GM10266 (cell line): ENCODE data around the gene PRLR.

Experiments
- DNase-seq: peaks from one replicate; pipeline ENCODE4 v3.0.0; 2012; ENCODE audit errors: extremely low spot score
- TF ChIP-seq, protein P1 (sequence below): IDR thresholded peaks from 2 replicates; pipeline ENCODE4 v1.5.1; 2012; ENCODE audit warnings: mild to moderate bottlenecking, low read depth; ENCODE audit not compliant: control insufficient read depth, insufficient read depth; ENCODE audit errors: missing control alignments

Gene PRLR

DNA sequence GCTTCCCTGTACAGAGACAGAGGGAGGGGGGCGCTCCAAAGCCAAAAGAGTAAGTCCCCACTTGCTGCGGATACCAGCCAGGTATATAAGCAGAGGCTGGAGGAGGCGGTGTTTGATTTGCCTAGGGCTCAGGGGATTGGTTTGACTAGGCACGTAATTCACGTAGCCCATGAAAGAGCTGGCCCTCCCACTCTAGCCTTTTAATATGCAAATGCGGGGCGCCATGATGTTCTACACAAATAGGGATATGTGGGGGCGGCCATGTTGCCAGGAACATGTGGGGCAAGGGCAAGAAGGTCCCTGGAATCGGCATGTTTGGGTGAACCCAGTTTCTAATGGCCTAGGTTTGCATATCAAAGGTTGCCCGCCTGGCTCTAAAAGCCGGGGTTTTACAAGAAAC, 3.3 kb upstream of the PRLR start:
- no peak for DNase-seq
- TF ChIP-seq, protein P1, sequence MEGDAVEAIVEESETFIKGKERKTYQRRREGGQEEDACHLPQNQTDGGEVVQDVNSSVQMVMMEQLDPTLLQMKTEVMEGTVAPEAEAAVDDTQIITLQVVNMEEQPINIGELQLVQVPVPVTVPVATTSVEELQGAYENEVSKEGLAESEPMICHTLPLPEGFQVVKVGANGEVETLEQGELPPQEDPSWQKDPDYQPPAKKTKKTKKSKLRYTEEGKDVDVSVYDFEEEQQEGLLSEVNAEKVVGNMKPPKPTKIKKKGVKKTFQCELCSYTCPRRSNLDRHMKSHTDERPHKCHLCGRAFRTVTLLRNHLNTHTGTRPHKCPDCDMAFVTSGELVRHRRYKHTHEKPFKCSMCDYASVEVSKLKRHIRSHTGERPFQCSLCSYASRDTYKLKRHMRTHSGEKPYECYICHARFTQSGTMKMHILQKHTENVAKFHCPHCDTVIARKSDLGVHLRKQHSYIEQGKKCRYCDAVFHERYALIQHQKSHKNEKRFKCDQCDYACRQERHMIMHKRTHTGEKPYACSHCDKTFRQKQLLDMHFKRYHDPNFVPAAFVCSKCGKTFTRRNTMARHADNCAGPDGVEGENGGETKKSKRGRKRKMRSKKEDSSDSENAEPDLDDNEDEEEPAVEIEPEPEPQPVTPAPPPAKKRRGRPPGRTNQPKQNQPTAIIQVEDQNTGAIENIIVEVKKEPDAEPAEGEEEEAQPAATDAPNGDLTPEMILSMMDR, result no peak

DNA sequence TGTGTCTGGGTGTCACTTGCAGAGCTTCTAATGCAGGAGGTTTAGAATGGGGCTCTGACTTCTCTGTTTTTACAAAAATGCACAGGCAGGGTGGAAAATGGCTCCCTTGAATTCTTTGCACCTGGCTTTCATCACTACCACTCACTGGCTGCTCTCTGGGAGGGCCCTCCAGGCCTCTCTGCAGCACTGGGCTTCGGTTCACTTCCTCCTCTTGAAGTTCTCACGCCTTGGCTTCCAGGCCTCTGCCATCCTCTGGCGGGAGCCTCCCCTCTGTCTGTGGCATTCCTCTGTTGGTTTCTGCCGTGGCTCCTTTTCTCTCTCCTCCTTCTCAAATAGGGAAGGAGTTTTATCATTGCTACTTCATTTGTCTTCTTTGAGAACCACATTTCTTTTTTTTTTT, 2.8 kb upstream of the PRLR start:
- DNase-seq, result no peak
- TF ChIP-seq, protein P1, result no peak

DNA sequence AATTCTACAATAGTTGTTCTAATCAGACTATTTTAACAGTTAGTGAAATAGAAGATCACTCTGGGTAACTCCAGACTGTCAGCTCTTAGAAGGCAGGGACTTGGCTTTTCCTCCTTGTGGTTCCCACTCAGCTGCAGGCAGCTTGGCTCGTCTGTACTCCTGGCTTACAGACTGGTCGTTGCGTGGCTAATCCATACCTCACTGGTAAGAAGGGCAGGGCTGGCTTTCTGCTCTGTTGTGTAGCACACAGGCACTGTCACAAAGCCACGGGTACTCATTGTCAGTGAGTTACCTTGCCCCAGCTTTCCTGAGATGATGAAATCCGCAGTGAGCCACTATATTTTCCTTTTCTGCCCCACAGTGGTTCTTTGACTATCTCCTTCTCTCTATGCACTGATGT, 1.8 kb upstream of the PRLR start:
- TF ChIP-seq, protein P1, result no peak
- no peak for DNase-seq

DNA sequence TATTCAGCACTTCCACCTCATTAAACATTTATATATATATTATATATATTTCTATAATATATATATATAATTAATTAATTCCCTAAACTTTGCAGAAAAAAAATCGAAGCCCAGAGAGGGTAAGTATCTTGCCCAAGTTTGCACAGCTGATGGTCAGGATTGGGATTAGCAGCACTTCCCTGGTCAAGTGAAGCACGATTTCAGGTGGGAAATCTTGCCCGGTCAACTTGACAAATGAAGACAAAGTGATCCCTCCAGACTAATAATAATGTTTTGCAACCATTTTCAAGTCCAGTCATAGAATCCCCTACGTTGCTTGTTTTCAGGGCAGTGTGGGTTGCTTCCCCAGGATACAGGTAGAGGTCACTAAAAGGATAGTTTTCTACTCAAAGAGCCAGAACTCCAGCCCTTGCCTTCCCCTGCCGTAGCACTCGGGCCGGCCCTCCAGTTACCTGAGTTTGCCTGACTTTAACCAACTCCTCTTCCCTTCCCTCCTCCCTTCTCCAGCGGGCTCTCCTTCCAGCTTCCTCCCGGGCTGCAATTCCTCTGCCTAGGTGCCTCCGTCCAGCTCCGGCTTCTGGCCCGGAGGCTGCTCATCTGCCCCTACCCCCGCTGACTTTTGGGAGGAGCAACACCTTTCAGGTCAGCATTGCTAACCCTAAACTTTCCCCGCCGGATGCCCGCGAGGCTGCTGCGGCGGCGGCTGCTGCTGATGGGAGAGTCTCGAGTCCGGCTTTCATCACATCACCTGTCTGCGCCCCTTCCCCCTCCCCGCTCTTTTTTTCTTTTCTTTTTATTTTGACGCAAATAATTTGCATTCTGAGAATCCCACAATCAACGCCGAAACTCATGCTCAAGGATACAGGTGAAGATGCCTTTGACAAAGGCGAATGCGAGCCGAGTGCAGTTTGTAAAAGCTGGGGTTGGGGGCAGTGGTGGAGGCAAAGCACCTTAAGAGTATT, 930 bp downstream of the PRLR start:
- DNase-seq, result peak; percentile 71
- TF ChIP-seq, protein P1, result peak; percentile 59

DNA sequence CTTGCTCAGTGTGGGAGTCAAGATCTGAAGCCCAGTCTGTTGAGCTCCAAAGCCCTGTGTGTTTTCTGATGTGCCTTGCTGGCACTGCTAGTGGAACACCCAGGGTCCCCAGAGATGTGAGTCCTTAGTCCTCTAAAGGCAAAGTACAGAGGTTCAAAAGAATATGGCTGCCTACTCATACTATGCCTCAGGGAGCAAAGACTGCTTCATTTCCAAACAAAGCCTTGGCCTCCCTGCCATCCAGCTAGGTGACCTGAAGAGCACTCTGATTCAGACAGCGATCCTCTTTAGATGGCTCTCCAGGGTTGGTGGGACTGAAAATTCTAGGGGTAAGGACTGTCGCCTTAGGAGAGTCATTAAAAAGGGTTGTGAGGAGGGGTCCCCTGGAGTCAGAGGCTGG, 2.0 kb downstream of the PRLR start:
- no peak for DNase-seq
- TF ChIP-seq, protein P1, result no peak

DNA sequence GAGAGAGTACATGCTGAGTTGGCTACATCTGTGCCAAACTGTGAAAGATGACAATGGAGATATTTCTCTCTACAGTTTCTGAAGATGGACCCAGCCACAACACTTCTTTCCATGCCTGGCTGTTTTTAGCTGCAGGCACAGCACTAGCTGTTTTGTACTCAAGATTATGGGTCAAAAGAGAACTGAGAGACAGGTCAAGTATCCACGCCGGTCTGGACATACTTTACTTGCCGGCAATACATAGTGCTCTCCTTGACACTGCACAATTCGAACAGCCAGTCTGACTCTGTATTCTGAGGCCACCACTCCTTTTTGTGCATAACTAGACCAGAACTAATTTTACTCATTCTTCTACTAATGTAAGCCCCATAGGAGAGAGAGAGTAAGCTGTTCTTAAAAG, 2.6 kb downstream of the PRLR start:
- TF ChIP-seq, protein P1, result no peak
- DNase-seq, result no peak

DNA sequence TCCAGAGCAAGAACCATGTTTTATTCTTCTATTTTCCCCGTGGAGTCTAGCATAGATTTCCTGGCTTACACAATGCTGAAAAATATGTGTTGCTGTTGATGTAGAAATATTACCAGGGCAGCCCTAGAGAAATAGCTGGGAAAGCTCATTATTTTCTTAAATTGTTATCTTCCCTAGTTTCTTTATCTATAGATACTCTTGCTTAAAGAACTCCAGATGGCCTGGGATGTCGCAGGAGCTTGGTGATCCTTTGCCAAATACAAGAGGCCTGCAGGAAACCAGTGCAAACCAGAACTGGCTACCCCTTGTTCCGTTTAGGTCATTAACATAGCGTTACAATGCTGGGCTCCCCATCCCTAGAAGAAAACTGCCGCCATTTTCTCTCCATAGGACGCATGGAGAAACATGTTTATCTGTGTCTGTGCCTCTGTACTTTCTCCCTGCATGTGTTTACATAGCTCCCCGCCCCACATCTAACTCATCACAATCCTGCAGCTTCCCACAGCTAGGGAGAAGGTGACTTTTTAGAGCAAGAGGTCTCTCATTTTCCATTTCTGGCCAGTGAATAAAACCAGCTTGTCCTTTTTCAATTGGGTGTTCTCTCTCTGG, 6.4 kb downstream of the PRLR start:
- no peak for DNase-seq
- TF ChIP-seq, protein P1, result no peak
